ENCODE results near the gene PLVAP.

GRCh38 chr19:17414097-17414496, 37.0 kb upstream of the PLVAP start:
- TF ChIP-seq SIN3A (IDR thresholded peaks at IDR 0.05; ENCODE audit: borderline replicate concordance, insufficient read depth, low read depth, low read length) (no peak), REST (IDR thresholded peaks at IDR 0.05; ENCODE audit: insufficient read depth in 1 of 2, low read depth in 2 of 2, low read length in 1 of 2) (no peak), CTCF (IDR thresholded peaks at IDR 0.05) (no peak), POLR2AphosphoS5 (IDR thresholded peaks at IDR 0.05; ENCODE audit: low read depth, low read length) (no peak), TCF7L2 (IDR thresholded peaks at IDR 0.05; ENCODE audit: low read depth, low read length) (no peak)
